MM.1S (cell line): Measurements from ENCODE around the gene FMN2.

Experiments used
- CTCF ChIP-seq: fragments of 300-600 bp; sonication (generic); IDR thresholded peaks from 2 replicates; pipeline ENCODE4 v1.5.1; 2016; ENCODE audit warnings: antibody characterized with exemption, low read length, mixed read lengths
- EZH2 ChIP-seq: fragments of 300-600 bp; sonication (generic); optimal IDR thresholded peaks from 2 replicates; pipeline ENCODE3; 2017; ENCODE audit warnings: low read depth, mild to moderate bottlenecking, antibody characterized with exemption, low read length, mixed read lengths

GRCh38 chr1:240391660-240392260 is 300.1 kb downstream of the FMN2 start:
- TF ChIP-seq CTCF: no peak
- no peak for TF ChIP-seq EZH2
